HG03196 (cell line): ENCODE results near the gene LHX5.

Experiments
- ATAC-seq: cut with Tn5 transposase; IDR thresholded peaks from one replicate; pipeline ENCODE4 v1.9.1; 2021; ENCODE audit not compliant: unreplicated experiment

The LHX5 gene

GRCh38 chr12:113443030-113443539, 28.6 kb downstream of the LHX5 start:
- ATAC-seq, result no peak

DNA sequence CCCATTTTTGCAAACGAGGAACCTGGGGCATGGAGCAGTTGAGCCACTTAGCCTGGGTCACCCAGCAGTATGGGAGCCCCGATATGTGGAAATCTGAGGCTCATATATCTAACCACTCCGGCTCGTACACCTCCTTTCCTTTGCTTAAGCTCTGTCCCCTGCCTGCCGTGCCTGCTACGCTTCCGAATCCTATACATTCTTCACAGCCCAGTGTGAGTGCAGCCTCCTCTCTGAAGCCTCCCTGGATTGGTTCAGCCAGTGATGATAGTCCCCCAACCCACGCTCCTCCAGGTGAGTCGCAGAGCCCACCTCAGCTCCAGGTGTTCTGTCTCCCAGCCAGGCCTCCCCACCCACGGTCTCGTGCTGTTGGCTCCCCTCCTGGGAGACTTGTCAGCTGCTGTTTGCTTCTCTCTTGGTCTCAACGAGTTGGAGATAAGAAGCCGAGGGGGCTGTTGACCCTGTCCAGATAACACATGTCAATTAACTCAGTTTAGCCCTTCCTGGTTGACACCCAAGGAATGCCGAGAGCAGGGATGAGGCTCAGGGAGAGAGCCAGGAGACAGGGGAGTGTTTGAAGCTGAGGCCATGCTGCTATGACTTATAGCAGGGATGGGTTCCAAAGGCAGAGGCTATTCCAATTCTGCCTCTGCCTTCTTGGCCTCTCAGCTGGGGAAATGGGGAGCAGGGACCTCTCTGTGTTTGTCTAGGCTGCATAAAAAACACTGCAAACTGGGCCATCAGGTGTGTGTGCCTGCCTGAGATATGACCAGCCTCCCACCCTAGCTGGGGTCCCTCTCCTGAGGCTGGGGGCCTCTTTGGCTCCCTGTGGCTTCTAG, 30.5 kb downstream of the LHX5 start:
- no peak for ATAC-seq

- no peak for ATAC-seq
These were observed 31.3 kb downstream of the LHX5 start for GRCh38 chr12:113440336-113440735.

DNA sequence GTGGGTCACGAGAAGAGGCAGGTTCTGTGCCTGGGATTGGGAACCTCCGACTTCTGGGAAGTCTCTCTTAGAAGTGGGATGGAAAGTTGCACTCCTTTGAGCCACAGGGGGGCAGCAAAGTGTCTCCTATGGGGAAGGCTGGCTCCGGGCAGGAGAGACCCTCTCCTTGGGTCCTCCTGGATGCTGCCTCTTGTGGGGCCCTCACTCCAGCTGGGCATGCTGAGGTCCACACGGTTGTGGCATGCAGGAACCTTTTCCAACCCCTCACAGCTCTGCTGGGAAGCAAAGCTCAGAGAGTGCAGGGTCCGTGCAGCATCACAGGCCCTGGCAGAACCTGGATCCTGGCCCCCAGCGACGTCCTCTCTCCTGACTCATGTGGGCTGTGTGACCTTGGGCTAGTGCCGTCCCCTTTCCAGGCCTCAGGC, 32.1 kb downstream of the LHX5 start:
- ATAC-seq, result no peak

DNA sequence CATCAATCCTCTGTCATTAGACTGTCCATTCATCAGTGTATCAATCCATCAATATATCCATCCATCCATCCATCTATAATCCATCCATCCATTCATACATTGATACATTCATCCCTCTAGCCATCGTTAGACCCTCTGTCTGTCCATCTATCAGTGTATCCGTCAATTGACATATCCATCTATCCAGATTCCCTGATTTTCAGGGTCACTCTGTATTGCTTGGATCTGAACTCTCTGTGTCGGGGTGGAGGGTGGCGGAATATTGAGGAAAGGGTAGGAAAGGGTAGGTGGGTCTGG, 32.4 kb downstream of the LHX5 start:
- ATAC-seq, result no peak

DNA sequence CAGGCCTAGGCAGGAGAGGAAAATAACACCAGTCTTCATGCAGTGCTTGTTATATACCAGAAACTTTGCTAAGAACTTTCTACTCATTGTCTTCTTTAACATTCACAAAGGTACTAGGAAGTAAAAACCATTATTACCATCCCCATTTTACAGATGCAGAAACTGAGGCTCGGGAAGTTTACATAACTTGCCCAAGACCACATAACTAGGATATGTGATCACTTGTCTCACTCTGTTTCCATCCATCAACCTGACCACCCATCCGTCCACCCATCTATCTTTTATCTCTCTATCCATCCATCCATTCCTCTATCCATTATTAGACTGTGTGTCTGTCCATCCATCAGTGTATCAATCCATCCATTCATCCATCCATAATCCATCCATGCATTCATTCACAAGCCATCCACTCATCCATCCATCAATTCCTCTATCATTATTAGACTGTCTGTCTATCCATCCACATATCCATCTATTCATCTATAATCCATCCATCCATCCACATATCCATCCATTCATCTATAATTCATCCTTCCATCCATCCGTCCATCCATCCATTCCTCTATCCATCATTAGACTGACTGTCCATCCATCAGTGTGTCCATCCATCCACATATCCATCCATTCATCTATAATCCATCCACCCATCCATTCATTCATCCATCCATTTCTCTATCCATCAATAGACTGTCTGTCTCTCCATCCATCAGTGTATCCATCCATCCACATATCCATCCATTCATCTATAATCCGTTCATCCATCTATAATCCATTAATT, 33.0 kb downstream of the LHX5 start:
- no peak for ATAC-seq

DNA sequence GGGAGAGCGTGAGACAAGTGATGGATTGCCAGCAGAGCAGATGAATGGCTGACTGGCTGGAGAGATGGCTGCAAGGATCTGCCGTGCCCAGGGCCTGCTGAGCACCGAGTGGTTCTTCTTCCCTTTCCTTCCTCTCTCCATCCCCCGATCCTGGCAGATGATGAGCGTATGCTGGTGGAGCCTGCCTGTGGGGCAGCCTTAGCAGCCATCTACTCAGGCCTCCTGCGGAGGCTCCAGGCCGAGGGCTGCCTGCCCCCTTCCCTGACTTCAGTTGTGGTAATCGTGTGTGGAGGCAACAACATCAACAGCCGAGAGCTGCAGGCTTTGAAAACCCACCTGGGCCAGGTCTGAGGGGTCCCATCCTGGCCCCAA, 34.0 kb downstream of the LHX5 start:
- ATAC-seq, result no peak

- no peak for ATAC-seq
These were observed 34.5 kb downstream of the LHX5 start for GRCh38 chr12:113436993-113437728.

GRCh38 chr12:113436586-113436985, 35.1 kb downstream of the LHX5 start:
- ATAC-seq, result no peak

DNA sequence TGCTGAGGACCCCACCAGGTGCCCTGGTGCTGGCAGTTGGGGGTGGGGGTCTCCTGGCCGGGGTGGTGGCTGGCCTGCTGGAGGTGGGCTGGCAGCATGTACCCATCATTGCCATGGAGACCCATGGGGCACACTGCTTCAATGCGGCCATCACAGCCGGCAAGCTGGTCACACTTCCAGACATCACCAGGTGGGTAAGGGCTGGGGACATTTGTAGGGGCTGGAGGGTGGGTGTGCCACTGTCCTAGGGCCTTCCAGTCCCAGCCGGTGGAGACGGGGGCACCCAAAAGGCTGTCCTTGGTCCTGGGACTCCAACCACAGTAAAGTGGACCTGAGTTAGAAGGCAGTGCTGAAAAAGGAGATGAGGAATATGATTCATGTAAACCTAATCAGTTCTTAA, 36.3 kb downstream of the LHX5 start:
- no peak for ATAC-seq

DNA sequence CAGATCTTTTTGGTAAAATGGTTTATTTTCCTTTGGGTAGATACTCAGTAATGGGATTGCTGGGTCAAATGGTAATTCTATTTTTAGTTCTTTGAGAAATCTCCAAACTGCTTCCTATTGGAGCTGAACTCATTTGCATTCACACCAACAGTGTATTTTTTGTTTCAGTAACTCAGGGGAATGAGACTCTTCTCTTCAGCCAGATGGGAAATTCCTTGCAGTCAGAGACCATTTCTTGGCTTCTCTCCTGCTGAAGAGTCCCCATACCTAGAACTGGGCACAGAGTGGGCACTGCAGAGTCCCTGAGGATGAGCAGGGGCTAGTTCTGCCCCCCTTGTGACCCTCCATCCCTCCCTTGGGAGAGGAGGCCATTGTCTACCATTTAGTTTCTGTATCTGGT, 38.7 kb downstream of the LHX5 start:
- no peak for ATAC-seq

DNA sequence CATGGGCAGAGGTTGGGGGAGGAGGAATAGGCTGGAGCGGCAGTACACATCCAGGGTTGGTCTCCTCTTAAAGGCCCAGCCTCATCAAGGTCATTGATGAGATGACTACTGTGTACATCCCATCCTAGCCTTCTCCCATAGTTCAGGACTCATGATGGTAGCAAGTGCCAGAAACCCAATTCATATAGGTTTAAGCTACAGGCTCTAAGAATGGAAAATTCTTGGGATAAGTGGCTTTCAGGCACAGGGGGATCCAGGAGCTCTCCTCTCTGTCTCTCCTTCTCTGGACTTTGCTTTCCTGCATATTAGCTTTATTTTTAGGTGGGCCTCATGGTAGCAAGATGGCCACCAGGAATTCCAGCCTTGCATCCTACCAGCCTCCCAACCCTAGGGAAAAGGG, 43.2 kb downstream of the LHX5 start:
- ATAC-seq, result no peak

DNA sequence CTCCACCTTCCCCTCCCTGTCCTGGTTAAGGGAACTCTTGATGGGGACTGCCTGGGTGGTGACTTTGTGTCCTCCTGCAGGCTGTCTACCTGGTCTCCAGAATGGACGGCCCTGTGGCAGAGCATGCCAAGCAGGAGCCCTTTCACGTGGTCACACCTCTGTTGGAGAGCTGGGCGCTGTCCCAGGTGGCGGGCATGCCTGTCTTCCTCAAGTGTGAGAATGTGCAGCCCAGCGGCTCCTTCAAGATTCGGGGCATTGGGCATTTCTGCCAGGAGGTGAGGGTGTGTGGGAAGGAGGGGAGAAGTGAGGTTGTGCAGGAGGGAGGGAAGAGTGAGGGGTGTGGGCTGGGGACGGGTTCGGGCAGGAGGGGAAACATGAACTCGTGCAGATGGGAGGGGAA, 43.8 kb downstream of the LHX5 start:
- no peak for ATAC-seq

DNA sequence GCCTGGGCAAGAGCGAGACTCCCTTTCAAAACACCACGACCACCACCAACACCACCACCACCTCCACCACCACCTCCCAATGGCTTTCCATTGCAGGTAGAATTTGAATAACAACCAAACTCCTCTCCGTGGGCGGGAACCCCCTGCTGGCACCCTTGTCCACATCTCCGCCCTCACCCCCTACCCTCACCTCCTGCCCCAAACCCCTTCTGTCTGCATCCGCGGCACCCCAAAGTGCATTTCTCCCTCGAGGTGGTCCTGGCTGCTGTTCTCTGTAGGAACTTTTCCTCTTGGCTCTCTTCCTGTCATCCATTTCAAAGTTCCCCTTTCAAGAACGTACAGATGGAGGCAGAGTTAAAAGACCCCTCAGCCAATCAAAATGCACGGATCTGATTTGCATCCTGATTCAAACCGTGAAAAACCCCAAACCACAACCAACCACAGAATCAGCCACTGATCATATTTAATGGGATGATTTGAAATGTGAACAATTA, 45.7 kb downstream of the LHX5 start:
- no peak for ATAC-seq

DNA sequence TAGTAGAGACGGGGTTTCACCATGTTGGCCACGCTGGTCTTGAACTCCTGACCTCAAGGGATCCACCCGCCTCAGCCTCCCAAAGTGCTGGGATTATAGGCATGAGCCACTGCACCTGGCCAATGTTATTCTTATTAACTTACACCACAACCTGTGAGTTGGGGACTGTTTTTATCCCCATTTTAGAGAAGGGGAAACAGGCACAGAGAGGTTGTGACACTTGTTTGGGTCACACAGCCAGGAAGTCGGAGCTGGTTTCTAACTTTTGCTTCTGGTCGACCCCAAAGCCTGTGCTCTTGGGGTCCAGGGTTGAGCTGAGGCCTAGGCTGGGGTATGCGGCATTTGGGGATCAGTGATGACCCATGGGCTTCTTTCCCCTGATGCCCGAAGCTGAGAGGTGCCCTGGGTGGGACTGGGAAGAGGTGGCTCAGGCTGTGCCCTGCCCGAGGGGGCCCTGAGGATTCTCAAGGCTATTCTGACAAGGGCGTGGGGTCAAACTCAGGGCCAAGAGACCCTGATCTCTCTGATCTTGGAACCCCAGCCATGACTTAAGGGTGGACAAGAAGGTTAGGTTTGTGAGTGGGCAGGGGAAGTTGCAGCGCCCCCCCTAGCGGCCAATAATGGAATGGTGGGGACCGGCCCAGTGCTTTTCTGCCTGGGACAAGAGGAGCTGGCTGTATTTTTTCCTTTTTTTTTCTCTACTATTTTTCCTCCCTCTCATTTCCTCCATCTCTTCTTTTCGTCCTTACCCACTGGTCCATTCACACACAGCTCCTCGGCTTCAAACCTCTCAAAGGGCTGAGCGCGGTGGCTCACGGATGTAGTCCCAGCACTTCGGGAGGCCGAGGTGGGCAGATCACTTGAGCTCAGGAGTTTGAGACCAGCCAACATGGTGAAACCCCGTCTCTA, 46.5 kb downstream of the LHX5 start:
- no peak for ATAC-seq

- no peak for ATAC-seq
These were observed 47.2 kb downstream of the LHX5 start for GRCh38 chr12:113424456-113424855.

- no peak for ATAC-seq
These were observed 48.6 kb downstream of the LHX5 start for GRCh38 chr12:113422886-113423669.

- peak; percentile 90 for ATAC-seq
These were observed 49.4 kb downstream of the LHX5 start, which contains the start of gene SDSL for GRCh38 chr12:113422030-113422885. TSS of gene SDSL (plus strand) at chr12:113422380. CDS start at chr12:113427983, 5,603 bp downstream.
